HG02885 (cell line): ENCODE measurements around the gene HOXD9.

ENCODE experiments used
- ATAC-seq: cut with Tn5 transposase; IDR thresholded peaks from one replicate; pipeline ENCODE4 v1.9.1; 2021; ENCODE audit warnings: mild to moderate bottlenecking; ENCODE audit not compliant: unreplicated experiment, poor library complexity

The HOXD9 gene

DNA sequence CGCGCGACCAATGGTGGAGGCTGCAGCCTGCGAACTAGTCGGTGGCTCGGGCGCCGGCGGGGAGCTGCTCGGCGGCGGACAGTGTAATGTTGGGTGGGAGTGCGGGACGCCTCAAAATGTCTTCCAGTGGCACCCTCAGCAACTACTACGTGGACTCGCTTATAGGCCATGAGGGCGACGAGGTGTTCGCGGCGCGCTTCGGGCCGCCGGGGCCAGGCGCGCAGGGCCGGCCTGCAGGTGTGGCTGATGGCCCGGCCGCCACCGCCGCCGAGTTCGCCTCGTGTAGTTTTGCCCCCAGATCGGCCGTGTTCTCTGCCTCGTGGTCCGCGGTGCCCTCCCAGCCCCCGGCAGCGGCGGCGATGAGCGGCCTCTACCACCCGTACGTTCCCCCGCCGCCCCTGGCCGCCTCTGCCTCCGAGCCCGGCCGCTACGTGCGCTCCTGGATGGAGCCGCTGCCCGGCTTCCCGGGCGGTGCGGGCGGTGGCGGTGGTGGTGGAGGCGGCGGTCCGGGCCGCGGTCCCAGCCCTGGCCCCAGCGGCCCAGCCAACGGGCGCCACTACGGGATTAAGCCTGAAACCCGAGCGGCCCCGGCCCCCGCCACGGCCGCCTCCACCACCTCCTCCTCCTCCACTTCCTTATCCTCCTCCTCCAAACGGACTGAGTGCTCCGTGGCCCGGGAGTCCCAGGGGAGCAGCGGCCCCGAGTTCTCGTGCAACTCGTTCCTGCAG, at the start of gene HOXD9:
HOXD9 (plus strand) TSS at position 37 of the 728 bp plus-strand sequence; CDS start at position 87, 50 bp downstream.
- ATAC-seq = no peak

- ATAC-seq = no peak
Observed at GRCh38 chr2:176072951-176073904, 49.3 kb upstream of the HOXD9 start.

- no peak for ATAC-seq
Observed at GRCh38 chr2:176074919-176075425, 47.5 kb upstream of the HOXD9 start.

GRCh38 chr2:176075481-176075880, 47.0 kb upstream of the HOXD9 start:
- no peak for ATAC-seq

- no peak for ATAC-seq
Observed at GRCh38 chr2:176076063-176076462, 46.5 kb upstream of the HOXD9 start.

DNA sequence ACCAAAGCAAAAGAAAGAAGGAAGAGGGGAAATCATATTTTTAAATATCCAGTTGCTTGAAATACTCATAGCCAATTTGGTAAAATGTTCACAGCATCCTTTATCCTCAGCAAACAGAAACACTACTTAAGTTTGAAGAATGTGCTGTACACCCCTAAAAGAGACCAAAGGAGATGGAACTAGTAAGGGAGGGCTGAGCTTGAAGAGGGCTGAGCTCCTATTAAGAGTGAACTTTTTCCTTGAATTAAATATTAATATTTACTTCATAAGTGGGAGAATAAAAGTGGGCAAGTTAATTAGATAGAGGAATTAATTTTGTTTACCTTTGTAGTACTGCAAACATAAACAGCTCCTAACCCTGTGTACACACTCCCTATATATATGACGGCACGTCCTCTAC, 45.7 kb upstream of the HOXD9 start:
- no peak for ATAC-seq

DNA sequence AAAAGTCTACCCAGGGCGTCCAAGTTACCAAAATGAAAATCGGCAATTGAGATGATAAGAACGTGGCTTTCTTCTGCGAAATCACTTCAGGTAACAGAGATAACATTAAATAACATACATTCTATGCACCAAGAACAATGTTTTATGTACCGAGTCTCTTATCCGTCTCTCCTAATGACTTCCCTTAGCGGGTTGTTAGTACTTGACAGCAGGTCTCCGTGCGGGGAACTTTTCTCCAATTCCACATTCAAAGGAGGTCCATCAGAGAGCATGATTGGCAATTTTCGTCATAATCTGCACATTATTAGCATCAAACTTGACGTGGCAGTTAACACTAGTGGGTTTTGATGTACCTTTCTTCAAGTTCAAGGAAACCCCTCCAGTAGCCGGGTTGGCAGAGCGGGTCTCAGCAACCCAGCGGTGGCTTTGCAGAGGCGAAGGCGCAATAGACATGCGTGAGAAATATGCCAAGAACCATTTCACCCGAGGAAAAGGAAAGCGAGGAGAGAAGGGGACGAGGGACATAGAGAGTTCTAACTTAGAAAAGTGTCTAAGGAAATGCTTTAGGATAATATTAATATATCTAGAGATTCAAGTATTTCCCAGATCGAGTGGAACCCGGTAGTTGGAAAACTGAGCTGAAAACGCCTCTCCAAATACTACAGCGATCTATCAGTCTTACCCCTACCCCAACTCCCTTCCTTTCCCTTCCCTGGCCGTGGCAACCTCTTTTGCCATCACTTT, 43.8 kb upstream of the HOXD9 start:
- no peak for ATAC-seq

- no peak for ATAC-seq
Observed at GRCh38 chr2:176079285-176079830, 43.2 kb upstream of the HOXD9 start.

- ATAC-seq = no peak
Observed at GRCh38 chr2:176079831-176080539, 42.5 kb upstream of the HOXD9 start.

DNA sequence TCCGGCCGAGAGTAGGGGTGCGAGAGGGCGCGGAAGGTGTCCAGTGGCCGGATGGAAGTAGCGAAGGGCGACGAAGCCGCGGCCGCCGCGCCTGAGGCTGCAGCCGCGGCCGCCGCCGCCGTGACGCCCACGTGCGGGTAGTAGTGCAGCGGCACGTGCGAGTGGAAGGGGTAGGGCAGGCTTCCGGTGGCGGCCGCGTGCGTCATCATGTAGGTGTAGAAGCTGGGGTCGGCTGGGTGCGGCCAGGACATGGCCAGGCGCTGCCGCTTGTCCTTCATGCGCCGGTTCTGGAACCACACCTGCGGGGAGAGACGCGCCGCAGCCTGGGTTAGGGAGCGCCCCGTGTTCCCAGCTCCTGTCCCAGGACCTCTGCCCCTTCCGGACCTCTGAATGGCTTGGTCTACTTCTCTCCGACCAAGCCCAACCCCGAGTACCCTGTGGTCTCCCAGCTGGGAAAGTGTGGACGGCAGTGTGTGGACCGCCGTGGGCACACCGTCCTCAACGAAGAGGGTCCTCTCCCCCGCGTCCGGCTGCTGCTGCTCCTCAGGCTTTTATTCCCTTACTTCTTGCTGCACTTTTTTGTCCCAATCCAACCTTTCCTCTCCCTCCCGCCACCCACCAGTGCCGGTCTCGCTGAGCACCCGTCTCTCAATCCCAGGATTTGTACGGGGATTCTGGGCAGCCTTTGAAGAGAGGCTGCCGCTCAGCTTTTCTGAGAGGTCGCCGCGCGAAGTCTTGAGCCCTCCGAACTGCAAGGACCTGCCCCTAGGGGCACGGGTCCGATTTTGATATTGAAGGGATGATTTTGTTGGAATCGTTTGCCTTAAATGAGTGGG, 41.8 kb upstream of the HOXD9 start:
- no peak for ATAC-seq

DNA sequence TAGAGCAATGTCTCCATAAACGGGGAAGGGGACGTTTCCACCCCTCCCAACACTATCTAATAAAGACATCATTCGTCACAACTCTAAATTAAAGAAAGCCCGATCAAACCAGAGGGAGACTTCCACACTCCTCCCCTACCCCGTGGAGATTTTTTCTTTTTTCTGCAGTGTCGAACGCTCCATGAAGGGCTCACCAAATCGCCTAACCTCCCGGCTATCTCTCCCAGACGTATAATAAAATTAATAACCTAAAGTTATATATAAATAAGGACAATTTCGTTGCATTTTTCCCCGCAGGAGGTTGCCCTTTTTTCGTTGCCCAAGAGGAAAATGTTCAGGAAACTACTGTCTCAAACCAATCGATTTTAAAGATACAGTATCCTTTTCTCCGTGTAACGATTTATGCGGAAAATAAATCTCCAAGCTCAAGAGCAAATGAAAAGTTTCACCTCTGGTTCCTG, 41.1 kb upstream of the HOXD9 start:
- no peak for ATAC-seq

DNA sequence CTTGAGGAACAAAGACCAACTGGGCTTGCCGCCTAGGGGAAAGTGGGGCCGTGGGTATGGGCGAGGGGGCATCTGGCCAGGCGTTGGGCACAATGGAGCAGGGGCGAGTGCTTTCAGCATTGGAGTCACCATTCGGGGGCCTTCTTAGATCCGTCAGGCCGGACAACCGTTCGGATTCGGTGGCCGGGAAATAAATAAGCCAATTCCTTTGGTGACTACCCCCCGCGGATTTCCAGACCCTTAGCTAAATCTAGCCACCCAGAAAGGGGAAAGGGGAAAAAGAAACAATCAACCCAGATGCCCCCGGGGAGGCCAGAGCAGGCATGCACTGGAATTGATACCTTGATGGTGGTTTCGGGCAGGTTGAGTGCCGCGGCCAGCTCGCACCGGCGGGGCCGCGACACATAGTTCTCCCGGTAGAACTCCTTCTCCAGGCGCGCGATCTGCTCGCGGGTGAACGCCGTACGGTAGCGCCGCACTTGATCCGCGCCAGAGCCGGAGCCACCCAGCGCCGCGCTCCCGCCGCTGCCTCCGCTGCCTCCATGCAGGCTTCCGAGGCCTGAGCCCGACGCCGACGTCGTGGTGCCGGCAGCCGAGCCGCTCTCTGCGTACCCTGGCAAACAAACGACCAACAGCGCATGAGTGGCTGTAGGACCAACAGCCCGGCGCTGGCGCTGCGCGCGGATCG, 40.5 kb upstream of the HOXD9 start:
- ATAC-seq = no peak

- ATAC-seq = no peak
Observed at GRCh38 chr2:176082525-176082823, 40.0 kb upstream of the HOXD9 start.

DNA sequence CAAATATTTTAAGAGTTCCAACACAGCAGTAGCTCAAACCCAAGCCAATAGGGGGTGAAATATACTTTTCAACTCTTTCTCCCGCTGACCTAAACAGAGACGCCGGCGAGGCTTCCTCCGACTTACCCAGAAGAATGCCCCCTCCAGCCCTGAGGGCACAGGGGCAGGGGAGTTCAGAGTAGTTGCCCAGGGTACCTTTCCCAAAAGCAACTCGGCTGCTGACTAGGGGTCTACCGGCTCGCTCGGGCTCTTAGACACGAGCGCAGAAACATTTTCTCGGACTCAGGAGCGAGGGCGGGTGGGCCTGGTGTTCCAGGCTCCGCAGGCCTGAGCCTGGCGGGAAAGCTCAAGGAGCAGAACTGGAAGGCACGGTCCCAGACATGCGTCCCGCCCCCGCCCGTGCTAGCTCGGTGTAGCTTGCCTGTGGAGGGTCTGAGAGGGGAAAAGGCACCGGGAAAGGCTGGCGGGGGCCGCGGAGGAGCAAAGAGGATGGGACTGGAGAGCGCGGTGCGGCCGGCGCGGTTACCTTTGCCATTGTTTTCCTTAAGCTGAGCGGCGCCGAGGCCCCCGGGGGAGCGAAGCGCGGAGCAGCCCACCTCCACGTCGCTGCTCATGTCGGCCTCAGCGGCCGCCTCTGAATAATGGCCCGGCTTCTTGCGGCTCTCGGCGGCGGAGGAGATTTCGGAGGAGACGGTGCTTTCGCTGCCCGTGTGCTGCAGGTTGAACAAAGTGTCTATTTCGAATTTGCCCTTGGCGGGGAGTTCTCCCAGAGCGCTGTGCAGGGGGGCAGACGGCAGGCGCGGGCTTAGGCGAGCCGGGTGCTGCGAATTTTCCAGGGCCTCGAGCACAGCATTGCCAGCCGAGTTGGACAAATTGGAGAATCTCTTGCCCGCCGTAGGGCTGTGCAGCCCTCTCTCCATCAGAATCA, 39.4 kb upstream of the HOXD9 start:
- no peak for ATAC-seq

- ATAC-seq = no peak
Observed at GRCh38 chr2:176083796-176084261, 38.7 kb upstream of the HOXD9 start, which contains the start of gene EVX2. Gene EVX2 (minus strand): TSS chr2:176083962. CDS start chr2:176083776, 186 bp downstream.

GRCh38 chr2:176084611-176085119, 37.9 kb upstream of the HOXD9 start:
- ATAC-seq = no peak
